Measurements from ENCODE around the gene HMX1. TPM values are rescaled to one million over a fixed set of nuclear protein-coding genes. Genes with fewer than 3 reads are reported as not detected.

The HMX1 gene
- total RNA-seq, 2 experiments from 2014 or later: not detected

GRCh38 chr4:8869002-8869897, 2.4 kb downstream of the HMX1 start:
- Mint-ChIP-seq H3K4me3 (no peak overlapping the region), H3K27ac (no peak overlapping the region), H3K36me3 (no peaks in the 10 kb centered on the region), H3K9me3 (no peaks in the 10 kb centered on the region), H3K4me1 (peaks cover 4% of the 10 kb centered on the region), H3K27me3 (peaks cover 81% of the 10 kb centered on the region)
- DNase-seq: no peak

DNA sequence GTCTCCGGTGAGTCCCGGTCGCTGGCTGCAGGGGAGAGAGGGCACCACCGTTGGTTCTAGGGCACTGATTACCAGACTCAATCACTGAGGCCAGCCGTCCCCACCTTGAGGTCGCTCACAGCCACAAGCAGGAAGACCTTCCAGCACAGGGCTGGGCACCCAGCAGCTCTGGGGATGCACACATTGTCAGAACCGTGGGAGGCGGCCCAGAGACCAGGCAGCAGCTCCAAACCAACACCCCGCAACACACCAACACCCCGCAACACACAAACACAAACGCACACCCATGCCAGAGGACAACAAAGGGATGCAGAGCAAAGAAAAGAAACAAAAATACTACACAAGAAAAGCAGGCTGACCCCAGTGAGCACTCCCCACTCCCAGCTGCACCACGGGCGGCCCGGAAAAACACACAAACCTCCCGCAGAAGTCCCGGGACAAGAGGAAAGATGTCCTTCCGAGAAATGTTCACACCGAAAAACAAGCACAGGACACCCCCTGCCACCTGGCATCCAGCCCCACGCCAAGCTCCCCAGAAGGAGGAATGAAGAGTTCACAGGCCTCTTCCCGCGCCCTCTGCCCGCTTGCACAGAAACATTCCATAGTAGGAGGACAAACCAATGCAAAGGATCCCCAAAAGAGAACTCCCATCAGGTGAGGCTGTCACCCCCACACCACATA, 3.2 kb downstream of the HMX1 start:
- H3K4me1 Mint-ChIP-seq: peaks cover 4% of the 10 kb centered on the region
- no peak overlapping the region for H3K27ac Mint-ChIP-seq
- DNase-seq: no peak
- H3K4me3 Mint-ChIP-seq: no peak overlapping the region
- H3K36me3 Mint-ChIP-seq: no peaks in the 10 kb centered on the region
- H3K9me3 Mint-ChIP-seq: no peaks in the 10 kb centered on the region
- H3K27me3 Mint-ChIP-seq: peaks cover 81% of the 10 kb centered on the region

DNA sequence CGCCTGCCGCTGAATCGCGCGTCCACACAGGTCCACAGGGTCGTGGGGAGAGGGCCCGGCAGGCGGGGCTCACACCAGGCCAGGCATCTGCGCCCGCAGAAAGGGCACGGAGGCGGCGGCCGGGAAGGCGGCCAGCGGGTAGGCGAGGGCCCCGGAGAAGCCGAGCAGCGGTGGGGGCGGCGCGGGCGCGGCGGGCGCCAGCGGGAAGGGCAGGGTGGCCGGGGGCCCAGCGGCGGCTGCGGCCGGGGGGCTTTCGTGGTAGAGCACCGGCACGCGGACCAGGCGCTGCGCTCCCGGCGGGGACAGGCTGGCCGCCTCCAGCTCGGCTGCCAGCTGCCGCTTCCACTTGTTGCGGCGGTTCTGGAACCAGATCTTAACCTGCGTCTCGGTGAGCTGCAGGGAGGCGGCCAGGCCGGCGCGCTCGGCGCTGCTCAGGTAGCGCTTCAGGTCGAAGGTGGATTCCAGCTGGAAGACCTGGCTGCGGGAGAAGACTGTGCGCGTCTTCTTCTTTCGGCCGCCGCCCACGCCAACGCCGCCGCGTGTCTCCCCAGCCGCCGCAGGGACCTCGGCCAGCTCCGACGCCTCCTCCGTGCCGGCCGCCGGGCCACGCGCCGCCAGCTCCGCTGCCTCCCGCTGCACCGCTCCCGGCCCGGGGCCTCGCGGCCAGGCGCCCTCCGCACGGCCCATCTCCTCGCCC, 3.9 kb downstream of the HMX1 start:
- DNase-seq: no peak
- Mint-ChIP-seq H3K9me3 (no peaks in the 10 kb centered on the region), H3K36me3 (no peaks in the 10 kb centered on the region), H3K27me3 (peaks cover 81% of the 10 kb centered on the region), H3K4me1 (peaks cover 4% of the 10 kb centered on the region), H3K27ac (no peak overlapping the region), H3K4me3 (no peak overlapping the region)

DNA sequence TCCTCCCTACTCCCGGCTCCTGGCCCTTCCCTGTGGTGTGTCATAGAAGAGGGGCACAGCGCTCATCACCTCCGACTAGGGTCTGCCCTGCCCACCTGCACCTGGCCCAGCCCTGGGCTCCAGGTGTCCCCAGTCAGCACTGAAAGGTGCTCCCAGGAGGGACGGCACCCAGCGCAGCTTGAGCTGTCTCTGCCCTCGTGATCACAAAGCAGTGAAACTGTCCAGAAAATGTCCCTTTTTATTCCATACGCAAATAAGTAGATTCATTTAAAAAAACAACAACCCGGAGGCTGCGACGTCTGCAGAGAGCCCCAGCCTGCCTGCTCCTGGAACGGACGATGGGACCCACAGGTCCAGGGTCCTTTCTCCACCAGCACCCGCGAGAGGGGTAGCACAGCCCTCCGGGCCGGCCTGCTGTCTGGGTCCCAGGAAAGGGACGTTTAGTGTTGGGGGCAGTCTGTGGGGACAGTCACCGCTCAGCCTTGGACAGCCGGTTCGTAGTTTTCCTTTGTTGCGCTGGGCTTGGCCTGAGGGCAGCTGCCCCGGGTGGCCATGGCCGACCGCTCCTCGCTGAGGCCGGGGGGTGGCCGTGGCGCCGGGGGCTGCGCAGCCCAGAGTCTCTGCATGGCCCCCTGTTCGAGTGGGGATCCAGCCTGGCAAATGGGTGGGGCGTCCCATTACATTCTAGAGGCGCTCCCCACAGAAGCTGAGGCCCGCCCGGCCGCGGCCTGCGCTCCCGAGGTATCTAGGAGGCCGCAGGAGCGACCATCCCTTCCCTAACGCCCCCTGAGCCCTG, 4.6 kb downstream of the HMX1 start:
- Mint-ChIP-seq H3K27ac (no peak overlapping the region), H3K27me3 (peaks cover 81% of the 10 kb centered on the region), H3K4me3 (no peak overlapping the region), H3K36me3 (no peaks in the 10 kb centered on the region), H3K4me1 (peaks cover 4% of the 10 kb centered on the region), H3K9me3 (no peaks in the 10 kb centered on the region)
- DNase-seq: no peak

DNA sequence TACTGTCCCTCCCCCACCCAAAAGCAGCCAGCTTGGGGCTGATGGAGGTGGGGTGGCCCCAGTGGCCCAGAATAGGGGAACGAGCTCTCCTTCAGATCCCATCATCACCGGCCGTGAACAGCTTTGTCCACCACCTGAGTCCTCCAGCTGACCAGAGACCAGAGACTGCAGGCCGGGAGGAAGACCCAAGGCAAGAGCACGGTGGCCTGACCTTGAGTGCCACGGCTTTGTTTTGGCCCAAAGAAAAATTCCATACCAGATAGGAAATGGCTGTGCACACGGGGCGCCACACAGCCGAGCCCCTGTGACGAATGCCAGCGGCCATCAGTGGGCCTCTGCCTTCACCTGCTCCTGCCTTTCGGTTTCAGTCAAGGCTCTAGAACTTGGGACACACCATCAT, 5.2 kb downstream of the HMX1 start:
- no peak overlapping the region for H3K27ac Mint-ChIP-seq
- H3K9me3 Mint-ChIP-seq: no peaks in the 10 kb centered on the region
- no peaks in the 10 kb centered on the region for H3K36me3 Mint-ChIP-seq
- peaks cover 4% of the 10 kb centered on the region for H3K4me1 Mint-ChIP-seq
- no peak overlapping the region for H3K4me3 Mint-ChIP-seq
- H3K27me3 Mint-ChIP-seq: peaks cover 84% of the 10 kb centered on the region
- no peak for DNase-seq

GRCh38 chr4:8865681-8866310, 5.8 kb downstream of the HMX1 start:
- H3K4me3 Mint-ChIP-seq: no peak overlapping the region
- no peak for DNase-seq
- H3K36me3 Mint-ChIP-seq: no peaks in the 10 kb centered on the region
- no peaks in the 10 kb centered on the region for H3K9me3 Mint-ChIP-seq
- no peak overlapping the region for H3K27ac Mint-ChIP-seq
- peaks cover 85% of the 10 kb centered on the region for H3K27me3 Mint-ChIP-seq
- peaks cover 4% of the 10 kb centered on the region for H3K4me1 Mint-ChIP-seq

- no peaks in the 10 kb centered on the region for H3K36me3 Mint-ChIP-seq
- H3K27ac Mint-ChIP-seq: no peak overlapping the region
- no peaks in the 10 kb centered on the region for H3K9me3 Mint-ChIP-seq
- no peak overlapping the region for H3K4me3 Mint-ChIP-seq
- peaks cover 4% of the 10 kb centered on the region for H3K4me1 Mint-ChIP-seq
- DNase-seq: no peak
- peaks cover 85% of the 10 kb centered on the region for H3K27me3 Mint-ChIP-seq
These were observed 6.5 kb downstream of the HMX1 start for GRCh38 chr4:8864912-8865680.

DNA sequence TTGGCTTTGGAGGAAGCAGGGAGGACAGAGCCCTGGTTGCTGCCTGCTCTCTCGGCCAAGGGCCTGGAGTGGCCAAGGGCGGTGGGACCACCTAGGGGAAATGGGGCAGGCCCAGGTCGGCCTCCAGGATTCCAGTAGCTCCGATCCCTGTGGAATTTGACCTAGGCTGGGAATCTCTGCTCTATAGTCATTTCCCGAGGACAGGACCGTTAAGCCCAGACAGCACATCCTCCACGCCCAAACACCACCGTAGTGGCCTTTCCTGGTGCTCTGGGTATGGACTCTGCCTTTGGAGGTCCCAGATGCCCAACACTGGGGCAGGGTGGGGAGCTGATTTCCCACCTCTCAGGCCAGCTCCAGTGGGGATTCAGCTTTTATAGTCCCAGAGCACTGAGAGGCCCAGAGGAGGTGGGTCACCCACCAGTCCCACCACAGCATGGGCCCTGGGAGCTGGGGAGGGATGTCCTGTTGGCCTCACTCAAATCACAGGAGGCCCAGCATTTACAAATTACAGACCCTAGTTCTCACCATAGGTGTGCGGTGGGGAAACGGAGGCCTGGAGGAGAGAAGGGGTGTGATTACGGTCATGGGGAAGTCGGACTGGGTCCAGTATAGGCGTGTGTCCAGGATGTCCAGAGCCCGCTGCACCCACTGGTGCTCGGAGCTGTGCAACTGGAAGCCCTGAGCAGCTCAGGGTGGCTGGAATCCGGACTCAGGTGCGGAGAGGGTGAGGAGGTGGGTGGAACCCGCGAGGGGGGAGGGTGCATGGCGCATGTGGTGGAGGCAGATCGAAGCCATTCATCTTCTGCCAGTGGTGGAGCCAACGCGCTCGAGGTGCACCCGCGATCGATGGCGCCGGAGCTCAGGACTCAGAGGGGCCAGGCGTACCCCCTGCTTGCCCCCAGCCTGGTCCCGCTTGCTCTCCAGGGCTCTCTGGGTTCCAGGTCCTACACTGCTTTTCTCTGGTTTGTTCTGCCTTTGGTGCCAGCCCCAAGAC, 7.7 kb downstream of the HMX1 start:
- no peak overlapping the region for H3K4me3 Mint-ChIP-seq
- no peak for DNase-seq
- no peak overlapping the region for H3K27ac Mint-ChIP-seq
- H3K36me3 Mint-ChIP-seq: no peaks in the 10 kb centered on the region
- peaks cover 4% of the 10 kb centered on the region for H3K4me1 Mint-ChIP-seq
- H3K9me3 Mint-ChIP-seq: no peaks in the 10 kb centered on the region
- H3K27me3 Mint-ChIP-seq: peaks cover 83% of the 10 kb centered on the region

DNA sequence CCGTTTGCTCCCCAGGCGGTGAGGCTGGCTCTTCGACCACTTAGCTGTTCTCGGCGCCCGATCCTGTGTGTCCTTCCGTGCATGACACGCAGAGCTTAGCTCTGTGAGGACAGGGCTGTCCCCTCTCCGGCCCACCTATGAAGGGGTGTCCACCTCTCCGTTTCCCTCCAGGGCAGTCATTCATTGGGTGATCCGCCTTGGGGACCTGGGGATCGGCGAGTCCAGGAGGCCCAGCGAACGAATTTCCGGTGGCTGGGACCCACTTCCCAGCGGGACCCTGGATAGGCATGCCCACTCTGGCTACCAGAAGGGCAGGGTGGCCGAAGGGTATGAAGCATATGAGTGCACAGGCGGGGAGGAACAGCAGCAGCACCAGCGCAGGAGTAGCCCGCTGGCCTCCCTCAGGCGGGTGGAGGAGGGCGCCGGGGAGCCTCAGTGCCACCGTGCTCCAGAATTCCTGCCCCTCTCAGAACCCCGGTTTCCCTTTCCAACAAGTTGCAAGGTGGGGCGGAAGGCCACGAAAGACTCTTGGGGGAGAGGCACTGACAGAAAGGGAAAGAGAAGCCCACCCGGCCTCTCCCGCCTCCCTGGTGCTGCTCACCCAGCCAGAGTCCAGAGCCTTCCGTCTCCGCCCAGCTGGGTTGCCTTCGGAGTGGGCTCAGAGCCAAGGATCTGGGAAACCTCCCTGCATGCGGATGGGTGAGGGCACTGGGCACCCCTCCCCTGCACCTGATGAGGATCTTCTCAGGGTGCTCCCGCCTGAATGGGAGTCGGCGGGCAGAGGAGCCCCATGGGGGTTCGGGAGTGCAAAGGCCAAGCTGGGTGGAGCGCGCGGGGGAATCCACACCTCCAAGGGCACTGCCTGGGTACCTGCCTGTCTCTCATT, 8.6 kb downstream of the HMX1 start:
- Mint-ChIP-seq H3K27me3 (peaks cover 81% of the 10 kb centered on the region), H3K9me3 (no peaks in the 10 kb centered on the region), H3K36me3 (no peaks in the 10 kb centered on the region), H3K4me3 (no peak overlapping the region), H3K4me1 (no peaks in the 10 kb centered on the region), H3K27ac (no peak overlapping the region)
- DNase-seq: no peak

GRCh38 chr4:8862334-8862733, 9.3 kb downstream of the HMX1 start:
- Mint-ChIP-seq H3K27me3 (peaks cover 88% of the 10 kb centered on the region), H3K36me3 (no peaks in the 10 kb centered on the region), H3K9me3 (no peaks in the 10 kb centered on the region), H3K4me3 (no peak overlapping the region), H3K27ac (no peak overlapping the region), H3K4me1 (no peaks in the 10 kb centered on the region)
- no peak for DNase-seq

GRCh38 chr4:8861576-8862295, 9.9 kb downstream of the HMX1 start:
- H3K4me3 Mint-ChIP-seq: no peak overlapping the region
- no peaks in the 10 kb centered on the region for H3K4me1 Mint-ChIP-seq
- no peak overlapping the region for H3K27ac Mint-ChIP-seq
- no peak for DNase-seq
- H3K36me3 Mint-ChIP-seq: no peaks in the 10 kb centered on the region
- no peaks in the 10 kb centered on the region for H3K9me3 Mint-ChIP-seq
- H3K27me3 Mint-ChIP-seq: peaks cover 87% of the 10 kb centered on the region

Measured in activated naive CD8-positive, alpha-beta T cell treated with anti-CD3 and anti-CD28 coated beads for 36 hours (primary cell).